GM12874 (cell line): ENCODE results near the gene AKR1B1.

Source experiments
- TF ChIP-seq, protein P1 (sequence below): IDR thresholded peaks from 2 replicates; pipeline ENCODE4 v1.5.1; 2011; ENCODE audit warnings: low read depth, mild to moderate bottlenecking, control low read depth, low read length, moderate library complexity; ENCODE audit not compliant: insufficient read depth

The AKR1B1 gene

DNA sequence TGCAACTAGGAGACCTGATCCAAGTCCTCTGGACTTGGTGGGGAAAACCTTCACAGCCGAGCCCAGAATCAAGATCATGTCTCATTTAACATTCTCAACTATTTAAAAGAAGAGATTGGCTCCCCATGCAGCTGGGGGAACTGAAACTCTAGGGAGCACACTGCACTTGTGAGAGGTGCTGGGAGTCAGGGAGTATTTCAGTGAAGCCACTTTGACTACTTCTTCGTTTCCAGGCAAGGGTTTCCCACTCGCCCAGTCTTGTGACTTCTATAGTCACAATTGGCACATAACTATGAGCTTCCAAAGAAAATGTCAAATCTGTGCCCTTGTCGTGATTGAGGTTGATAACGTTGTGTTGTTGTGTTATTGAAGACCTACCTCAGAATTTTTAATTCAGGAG is 62.9 kb downstream of the AKR1B1 start:
- TF ChIP-seq, protein P1, sequence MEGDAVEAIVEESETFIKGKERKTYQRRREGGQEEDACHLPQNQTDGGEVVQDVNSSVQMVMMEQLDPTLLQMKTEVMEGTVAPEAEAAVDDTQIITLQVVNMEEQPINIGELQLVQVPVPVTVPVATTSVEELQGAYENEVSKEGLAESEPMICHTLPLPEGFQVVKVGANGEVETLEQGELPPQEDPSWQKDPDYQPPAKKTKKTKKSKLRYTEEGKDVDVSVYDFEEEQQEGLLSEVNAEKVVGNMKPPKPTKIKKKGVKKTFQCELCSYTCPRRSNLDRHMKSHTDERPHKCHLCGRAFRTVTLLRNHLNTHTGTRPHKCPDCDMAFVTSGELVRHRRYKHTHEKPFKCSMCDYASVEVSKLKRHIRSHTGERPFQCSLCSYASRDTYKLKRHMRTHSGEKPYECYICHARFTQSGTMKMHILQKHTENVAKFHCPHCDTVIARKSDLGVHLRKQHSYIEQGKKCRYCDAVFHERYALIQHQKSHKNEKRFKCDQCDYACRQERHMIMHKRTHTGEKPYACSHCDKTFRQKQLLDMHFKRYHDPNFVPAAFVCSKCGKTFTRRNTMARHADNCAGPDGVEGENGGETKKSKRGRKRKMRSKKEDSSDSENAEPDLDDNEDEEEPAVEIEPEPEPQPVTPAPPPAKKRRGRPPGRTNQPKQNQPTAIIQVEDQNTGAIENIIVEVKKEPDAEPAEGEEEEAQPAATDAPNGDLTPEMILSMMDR, result no peak

DNA sequence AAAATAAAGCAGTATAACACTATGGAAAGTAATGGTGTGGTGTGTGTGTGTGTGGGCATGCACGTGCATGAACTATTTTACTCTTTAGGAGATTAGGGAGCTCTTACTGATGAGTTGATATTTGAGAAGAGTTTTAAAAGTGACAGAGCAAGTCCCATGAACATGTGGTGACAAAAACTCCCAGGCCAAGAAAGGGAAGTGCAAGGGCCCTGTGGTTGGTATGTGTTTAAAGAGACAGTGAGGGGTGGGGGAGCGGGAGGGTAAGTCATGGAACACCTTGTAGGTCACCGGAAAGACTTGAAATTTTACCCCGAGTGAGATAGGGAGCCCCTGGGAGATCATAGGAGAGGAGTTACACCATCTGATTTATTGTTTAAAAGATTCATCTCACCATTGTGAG is 63.3 kb downstream of the AKR1B1 start:
- TF ChIP-seq, protein P1, result no peak

DNA sequence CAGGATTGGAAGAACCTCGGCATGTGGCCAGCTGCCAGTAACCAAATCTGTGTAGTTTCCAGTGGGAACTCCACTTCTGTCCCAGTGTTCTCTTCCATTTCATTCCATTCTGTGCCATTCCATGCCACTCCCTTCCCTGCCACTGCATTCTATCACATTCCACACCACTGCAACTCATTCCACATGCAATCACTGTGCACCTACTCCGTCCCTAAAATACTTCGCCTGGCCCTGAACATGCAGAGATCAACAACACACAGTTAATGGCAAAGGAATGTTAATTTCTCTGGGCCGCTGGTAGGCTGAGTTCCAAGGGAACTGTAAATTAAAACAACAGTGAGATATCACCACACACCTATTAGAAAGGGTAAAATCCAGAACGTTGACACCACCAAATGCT is 64.8 kb downstream of the AKR1B1 start:
- TF ChIP-seq, protein P1, result no peak
